C4-2B (cell line): Measurements from ENCODE around the gene CFAP54.

ENCODE experiments used
- CTCF ChIP-seq: fragments of 450-650 bp; conservative IDR thresholded peaks from 2 replicates; pipeline ENCODE4 v1.5.1; 2017; ENCODE audit warnings: mild to moderate bottlenecking
- ZFX ChIP-seq: fragments of 450-650 bp; IDR thresholded peaks from 2 replicates; pipeline ENCODE4 v1.6.1; 2017

- TF ChIP-seq CTCF, result no peak
- TF ChIP-seq ZFX, result no peak
These were observed 387.6 kb downstream of the CFAP54 start for GRCh38 chr12:96876966-96877365.
